ENCODE results near the gene RNU6-9.

Gene RNU6-9

DNA sequence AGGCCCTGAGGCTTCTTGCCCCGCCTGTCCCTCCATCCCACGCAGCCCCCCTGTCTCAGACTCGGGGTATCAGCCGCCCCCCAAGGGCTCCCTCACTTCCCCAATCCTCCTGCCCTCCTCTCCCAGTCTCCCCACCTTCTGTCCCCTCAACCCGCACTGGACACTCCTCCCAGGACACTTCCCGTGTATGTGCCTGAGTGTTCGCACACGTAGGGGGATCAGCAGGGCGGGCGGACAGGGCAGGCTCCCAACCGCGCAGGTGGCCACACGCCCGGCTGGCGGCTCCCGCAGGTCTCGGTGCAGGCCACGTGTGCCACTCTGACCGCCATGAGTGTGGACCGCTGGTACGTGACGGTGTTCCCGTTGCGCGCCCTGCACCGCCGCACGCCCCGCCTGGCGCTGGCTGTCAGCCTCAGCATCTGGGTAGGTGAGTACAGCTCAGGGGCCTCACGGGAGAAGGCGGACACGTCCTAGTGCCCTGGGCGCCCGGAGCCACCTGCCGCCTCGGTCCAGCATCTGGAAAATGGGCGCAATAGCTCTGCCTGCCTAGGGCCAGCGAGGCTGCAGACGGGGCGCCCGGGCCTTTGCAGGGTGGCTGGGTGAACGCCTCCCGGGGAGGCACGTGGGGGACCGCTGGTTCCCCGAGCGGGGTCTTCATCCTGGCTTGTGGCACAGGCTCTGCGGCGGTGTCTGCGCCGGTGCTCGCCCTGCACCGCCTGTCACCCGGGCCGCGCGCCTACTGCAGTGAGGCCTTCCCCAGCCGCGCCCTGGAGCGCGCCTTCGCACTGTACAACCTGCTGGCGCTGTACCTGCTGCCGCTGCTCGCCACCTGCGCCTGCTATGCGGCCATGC lies 26.1 kb downstream of the RNU6-9 start:
- no peak for DNase-seq

DNA sequence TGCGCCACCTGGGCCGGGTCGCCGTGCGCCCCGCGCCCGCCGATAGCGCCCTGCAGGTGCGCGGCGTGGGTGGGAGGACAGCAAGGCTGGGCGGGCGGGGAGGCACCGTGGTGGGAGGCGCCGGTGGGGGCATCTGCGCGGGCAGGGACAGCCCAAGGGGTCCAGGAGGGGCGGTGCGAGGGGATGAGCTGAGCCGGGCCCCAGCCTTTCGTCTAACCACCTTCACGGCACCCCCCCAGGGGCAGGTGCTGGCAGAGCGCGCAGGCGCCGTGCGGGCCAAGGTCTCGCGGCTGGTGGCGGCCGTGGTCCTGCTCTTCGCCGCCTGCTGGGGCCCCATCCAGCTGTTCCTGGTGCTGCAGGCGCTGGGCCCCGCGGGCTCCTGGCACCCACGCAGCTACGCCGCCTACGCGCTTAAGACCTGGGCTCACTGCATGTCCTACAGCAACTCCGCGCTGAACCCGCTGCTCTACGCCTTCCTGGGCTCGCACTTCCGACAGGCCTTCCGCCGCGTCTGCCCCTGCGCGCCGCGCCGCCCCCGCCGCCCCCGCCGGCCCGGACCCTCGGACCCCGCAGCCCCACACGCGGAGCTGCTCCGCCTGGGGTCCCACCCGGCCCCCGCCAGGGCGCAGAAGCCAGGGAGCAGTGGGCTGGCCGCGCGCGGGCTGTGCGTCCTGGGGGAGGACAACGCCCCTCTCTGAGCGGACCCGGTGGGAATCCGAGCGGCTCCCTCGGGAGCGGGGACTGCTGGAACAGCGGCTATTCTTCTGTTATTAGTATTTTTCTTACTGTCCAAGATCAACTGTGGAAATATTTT lies 27.0 kb downstream of the RNU6-9 start:
- DNase-seq, result no peak

DNA sequence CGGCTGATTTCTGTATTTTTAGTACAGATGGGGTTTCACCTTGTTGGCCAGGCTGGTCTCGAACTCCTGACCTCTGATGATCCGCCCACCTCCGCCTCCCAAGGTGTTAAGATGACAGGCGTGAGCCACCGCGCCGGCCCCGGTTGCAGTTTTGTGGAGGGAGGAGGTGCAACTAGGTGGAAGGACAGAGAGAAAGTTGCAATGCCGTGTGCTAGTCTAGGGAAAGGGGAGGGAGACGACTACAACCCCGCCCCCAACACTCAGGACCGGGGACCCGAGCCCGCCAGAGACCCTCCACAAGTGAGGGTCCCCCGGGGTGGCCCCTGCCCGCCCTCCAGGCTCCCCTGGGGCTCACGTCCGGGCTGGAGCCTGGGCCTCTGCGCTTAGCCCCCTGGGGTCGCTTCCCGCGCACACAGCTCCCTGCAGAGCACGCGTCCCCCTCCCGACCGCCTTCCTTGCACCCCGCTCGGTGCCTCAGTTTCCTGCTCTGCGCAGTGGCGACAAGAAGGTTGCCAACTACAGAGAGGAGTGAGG lies 31.3 kb downstream of the RNU6-9 start:
- no peak for DNase-seq

DNA sequence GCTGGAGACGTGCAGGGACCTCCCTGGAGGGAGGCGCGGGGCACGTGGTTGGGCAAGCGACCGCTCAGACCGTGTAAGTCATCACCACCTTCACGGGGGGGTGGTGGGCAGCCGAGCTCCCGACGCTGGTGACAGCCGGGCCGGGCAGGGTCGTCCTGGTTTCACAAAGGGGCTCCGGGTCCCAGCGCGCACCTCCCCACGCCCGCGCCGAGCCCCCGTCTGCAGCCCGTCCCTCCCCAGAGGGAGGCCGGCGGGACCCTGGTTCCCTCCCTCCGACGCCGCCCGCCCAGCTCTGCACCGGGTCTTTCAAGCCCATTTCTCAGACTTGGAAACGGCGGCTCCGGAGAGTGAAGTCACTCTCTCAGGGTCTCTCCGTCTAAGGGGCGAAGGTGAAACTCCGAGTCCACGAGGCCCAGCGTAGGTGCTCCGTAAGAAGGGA lies 31.8 kb downstream of the RNU6-9 start:
- no peak for DNase-seq

DNA sequence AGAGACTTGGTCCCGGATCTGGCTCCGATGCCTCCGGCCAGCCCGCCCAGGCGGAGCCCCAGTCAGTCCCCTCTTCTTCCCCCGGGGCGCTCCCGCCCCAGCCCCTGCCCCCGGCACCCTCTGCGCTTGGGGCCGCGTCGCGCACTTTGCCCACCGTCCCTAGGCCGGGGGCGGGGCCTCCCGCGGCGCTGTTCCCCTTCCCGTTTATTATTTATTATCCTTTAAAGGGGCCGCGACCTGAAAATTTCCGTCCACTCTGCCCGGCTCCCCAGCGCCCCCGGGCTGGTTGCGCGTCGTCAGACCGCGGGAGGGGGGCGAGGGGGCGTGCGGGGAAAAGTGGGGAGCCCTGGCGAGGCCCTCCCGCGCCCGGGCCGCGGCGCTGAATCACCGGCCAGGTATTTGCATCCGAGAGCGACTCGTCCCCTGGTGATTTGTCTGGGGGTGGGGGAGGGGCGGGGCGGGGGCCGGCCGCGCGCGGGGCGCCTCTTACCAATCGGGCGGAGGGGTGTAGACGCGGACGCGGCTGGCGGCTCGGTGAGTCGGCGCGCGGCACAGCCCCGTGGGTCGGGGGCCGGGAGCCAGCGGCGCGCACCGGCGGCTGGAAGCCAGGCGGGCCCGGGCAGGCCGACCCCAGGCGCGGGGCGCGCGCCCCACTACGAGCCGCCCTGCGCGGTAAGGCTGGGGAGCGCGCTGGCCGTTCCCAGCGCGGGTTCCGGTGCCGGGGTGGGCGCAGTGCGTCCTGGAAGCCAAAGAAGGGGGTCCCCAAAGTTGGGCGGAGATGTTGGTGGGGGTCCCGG lies 32.4 kb downstream of the RNU6-9 start, which contains the start of gene ARID3A:
ARID3A (plus strand) TSS at position 510 of the 797 bp plus-strand sequence. CDS start 3,494 bp downstream, outside the sequence.
- peak; percentile 88 for DNase-seq

DNA sequence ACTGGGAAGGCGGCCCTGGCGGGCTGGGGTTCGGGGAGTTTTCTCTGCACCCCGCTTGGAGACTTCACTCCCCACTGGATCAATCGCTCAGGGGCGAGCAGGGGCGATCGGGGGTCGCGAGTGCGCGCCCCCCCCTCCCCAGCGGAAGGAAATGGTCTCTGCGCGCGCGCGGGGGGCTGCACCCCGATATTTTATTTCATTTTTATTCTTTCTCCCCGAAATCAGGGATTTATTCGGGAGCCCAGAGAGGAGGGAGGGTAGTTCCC lies 33.0 kb downstream of the RNU6-9 start:
- DNase-seq, result no peak

DNA sequence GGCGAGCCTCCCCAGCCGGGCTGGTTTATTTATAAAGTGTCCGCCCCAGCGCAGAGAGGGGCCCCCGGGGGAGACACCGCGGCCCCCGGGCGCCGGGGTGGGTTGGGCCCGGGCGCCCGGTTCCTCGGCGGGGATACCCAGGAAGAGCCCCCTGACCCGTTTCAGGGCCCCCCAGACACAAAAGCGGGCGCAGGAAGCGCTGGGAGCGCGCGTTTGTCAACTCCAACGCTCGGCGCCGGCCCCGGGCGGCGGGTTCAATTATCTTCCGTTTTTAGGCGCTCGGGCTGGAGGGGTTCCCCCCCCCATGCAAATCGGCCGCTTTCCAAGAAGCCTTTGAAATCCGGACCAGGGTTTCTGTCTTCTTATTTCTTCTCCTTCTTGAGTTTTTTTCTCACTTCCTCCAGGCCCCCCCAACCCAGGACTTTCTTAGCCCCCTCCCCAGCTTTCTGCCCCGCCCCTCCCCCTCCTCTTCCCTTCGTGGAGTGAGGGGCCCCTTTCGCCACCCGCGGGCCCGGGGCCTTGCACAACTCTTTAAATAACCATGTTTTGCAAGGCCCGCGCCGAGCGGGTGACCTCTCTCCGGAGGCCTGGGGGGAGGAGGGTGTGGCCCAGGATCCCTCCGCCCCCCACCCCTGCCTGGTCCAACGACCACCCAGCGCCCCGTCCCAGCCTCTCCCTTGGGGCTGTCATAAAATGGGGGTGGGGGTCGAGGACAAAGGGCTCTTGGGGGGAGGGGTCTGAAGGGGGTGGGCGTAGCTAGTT lies 33.5 kb downstream of the RNU6-9 start:
- peak; percentile 69 for DNase-seq

DNA sequence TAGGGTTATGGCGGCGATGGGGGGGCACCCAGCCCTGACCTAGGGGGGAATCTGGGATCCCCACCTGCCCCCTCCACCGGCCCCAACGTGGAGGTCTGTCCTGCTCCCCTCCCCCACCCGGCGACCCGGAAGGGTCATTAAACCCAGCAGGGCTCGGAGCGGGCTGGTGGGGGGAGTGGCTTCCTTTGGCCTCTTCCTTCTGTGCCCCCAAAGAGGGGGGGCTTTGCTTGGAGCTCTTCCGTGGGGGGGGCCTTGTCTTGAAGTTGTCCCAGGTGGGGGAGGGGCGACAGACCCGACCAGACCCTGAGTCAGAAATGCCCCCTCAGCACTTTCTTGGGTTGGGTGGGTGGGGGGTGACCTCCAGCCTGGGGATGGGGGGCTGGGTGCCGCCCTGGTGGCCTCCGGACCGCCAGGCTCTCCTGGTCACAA lies 34.1 kb downstream of the RNU6-9 start:
- peak; percentile 46 for DNase-seq

DNA sequence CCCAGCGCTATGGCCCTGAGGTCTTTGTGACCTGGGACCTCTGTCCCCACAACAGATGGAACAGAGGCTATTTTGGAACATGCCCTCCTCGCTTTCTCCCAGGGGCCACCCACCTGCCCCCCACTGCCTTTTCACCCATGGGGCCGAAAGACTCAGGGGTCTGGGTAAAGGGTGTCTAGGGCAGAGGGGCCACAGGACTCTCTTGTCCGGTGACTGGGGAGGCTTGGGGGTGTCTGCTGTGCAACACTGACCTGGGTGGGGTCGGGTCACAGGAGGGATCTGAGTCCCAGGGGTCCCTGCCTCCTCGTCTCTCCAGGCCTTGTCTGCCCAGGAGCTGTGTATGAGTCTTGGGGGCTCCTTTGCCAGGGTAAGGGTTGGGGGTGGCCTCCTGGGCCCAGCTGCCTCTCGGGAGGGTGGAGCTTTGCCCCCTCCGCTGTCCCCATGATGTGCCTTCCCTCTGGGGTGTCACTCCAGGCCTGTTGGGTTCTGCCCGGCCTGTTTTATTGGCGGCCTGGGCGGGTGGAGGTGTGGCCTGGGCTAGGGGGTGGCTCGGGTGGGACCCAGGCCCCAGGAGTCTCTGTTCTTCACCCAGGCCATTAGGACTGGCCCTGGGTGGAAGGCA lies 34.6 kb downstream of the RNU6-9 start:
- no peak for DNase-seq

DNA sequence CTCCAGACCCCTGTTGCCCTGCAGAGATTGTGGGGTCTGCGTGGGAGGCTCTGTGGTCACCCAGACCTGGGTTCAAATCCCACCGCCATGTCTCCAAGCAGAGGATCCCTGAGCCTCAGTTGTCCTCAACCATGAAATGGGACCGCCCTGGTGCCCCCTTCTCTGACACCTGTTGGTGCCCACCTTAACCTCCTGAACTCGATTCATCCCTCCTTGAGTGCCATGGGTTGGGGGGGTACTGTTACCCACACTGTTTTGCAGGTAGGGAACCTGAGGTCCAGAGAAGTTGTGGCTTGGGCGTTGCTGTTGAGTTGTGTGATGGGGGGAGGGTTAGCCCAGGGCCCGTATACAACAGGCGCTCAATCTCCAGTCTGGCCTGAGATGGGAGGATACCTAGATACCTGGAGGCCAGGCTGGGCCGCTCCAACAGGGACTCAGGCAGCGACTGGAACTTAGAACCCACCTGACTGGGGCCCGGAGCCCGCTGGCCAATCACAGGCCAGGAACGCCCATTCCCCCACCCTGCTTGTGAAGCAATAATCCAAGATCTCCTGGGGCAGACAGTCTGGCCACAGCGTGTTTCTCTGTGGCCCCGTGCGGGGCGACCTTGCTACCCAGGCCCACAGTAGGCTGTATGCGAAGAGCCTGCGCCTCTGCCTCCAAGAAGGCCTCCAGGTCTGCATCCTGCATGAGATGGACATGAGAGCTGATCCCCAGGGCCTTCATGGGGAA lies 35.4 kb downstream of the RNU6-9 start:
- DNase-seq, result no peak

DNA sequence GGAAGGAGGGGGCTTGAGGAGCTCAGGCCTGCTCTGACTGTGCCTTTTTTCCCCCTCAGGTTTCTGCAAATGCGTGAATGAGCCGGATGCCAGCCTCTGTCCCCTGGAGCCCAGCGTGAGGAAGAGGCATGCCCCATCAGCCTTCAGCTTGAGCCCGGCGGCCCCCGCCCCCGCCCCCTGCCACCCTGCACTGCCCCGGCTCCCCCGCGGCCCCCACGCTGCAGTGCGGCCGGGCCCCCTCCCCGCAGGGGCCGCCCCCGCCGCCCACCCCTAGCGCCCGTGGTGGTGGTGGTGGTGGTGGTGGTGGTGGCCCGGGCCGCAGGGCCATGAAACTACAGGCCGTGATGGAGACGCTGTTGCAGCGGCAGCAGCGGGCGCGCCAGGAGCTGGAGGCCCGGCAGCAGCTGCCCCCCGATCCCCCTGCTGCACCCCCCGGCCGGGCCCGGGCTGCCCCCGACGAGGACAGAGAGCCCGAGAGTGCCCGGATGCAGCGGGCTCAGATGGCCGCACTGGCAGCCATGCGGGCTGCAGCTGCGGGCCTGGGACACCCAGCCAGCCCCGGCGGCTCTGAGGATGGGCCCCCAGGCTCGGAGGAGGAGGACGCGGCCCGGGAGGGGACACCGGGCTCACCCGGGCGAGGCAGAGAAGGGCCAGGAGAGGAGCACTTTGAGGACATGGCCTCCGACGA lies 36.1 kb downstream of the RNU6-9 start:
- no peak for DNase-seq

DNA sequence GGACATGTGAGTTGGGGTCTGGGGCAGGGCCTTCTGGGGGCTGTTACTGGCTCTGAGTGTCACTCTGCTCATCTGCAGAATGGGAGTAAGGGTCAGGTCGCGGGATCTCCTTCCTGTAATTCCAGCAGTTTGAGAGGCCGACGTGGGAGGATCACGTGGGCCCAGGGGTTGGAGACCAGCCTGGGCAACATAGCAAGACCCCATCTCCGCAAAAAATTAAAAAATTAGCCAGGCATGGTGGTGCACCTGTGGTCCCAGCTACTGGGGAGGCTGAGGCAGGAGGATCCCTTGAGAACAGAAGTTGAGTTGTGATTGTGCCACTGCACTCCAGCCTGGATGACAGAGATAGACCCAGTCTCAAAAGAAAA lies 36.6 kb downstream of the RNU6-9 start:
- no peak for DNase-seq

DNA sequence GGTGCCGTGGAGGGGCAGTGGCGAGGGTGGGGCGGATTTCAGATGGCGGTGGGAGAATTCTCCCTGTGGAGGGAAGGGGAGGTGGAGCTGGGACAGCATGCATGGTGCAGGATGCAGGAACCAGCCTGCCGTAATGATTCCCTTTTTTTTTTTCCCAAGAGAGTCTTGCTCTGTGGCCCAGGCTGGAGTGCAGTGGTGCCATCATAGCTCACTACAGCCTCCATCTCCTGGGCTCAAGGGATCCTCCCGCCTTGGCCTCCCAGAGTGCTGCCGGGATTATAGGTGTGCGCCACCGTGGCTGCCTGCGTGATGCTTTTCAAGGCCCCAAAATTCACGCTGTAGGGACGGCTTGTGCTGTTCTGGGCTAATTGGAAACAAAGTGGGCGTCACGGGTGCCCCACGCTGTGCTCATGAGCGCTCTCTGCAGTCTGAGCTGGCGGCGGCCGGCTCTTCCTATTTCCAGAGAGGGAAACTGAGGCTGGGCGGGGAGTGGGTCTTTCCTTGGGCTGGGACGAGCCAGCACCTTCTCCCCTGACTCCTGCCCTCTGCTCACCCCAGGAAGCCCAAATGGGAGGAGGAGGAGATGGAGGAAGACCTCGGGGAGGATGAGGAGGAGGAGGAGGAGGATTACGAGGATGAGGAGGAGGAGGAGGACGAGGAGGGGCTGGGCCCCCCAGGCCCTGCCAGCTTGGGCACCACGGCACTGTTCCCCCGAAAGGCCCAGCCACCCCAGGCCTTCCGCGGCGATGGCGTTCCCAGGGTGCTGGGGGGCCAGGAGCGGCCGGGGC lies 38.8 kb downstream of the RNU6-9 start:
- DNase-seq, result no peak

DNA sequence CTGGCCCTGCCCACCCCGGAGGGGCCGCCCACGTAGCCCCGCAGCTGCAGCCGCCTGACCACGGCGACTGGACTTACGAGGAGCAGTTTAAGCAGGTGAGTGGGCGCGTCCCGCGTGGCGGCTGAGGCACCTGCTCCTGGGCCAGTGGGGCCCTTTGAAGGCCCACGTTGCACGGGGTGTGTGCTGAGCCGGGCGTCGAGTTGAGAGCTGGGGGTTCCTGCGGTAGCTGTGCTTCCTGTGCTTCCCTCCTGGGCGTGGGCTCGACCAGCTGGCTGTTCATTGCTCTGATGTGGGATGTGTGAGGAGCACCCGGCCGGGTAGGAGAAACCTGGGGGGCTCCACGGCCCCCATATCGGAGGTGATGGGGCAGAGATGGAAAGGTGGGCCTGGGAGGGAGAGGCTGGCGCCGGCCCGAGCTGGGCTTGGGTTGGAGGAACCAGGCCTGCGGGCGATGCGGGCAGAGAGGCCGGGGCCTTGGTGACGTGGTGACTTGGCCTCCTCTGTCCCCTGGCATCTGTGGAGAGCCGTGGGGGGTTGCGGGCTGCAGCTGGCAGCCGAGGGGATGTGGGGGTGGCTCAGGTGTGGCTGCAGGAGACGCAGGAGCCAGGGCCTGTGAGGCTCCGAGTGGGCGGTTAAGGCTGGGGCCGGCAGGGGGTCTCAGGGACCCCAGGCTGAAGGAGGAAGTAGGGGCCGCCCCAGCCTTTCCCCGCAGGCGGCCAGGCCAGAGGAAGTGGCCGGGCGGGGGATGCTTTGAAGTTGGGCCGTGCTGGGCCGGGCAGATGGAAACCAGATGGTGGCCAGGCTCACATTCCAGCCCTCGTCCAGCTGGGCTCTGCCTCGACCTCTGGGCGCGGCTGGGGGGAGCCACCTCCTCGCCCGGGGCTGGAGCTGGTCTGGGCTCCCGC lies 39.6 kb downstream of the RNU6-9 start:
- peak; percentile 86 for DNase-seq

DNA sequence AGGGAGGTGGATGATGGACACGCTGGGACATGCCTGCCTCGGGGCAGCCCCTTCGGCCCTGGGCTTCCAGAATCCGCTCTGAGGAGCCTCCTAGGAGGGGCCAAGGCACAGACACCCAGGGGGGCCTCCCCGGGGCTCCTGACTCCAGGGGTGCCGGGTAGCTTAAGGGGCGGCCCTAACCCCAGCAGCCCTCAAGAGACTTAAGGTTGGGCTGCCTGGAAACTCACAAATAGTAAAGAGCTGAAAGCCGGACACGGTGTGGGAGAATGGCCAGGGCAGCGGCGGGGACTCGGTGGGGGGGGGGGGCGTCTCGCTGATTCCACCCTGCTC lies 40.2 kb downstream of the RNU6-9 start:
- no peak for DNase-seq

DNA sequence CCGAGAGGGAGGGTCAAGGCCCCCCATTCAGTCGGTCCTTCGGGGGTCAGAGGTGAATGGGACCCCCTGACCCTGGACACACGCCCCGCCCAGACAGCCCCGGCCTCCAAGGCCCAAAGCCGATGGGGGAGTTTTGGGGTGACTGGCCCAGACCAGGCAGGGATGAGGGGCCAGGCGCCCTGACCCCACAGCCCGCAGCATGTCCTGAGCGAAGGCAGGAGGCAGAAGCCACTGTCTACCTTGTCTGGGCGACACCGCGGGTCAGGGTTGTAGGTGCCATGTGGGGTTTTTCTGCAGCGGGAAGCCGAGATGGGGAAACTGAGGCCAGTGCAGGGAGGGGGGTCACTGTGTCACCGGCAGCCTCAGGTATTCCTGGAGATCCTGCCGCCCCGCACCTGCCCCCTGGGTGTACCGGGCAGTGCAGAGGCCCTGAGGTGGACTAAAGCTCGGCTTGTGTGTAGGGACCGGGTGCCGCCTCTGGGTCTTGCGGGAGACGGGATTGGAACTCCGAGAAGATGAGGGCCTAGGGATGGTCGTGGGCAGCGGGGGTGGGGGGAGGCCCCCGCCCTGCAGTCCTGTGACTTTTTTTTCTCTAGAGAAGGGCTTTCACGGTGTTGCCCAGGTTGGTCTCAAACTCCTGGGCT lies 41.0 kb downstream of the RNU6-9 start:
- DNase-seq, result no peak

DNA sequence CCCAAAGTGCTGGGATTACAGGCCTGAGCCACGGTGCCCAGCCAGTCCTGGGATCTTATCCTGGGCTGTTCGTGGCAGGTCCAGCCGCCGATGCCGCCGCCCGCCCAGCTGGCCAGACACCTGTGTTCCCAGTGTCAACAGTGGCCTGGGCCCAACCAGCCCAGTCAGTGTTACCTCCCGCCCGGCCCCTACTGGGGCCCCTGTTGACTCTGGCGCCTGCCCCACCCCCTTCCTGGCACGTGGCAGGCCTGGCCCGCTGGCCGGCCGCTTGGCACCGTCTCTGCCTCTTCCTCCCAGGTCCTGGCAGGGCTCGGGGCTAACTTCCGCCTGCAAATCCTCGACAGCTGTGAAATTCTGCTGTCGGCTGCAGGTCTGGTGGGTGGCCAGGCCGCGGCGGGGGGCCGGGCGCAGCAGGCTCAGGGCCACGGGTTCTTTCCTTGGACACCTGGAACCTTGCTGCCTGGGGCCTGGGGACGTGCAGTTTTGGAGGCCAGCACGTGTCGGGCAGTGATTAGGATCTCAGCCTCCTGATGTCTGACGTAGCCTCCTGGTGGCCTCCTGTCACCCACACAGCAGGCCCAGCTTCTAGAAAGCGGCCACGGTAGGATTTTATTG lies 41.7 kb downstream of the RNU6-9 start:
- peak; percentile 93 for DNase-seq

DNA sequence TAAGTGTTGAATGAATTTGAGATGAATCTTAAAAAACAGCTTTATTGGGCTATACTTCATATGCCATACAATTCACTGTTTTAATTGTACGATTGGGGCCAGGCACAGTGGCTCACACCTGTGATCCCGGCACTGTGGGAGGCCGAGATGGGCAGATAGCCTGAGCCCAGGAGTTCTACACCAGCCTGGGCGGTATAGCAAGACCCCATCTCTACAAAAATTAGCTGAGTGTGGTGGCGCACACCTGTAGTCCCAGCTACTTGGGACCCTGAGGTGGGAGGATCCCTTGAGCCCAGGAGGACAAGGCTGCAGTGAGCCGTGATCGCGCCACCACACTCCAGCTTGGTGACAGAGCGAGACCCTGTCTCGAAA lies 42.9 kb downstream of the RNU6-9 start:
- no peak for DNase-seq

Data from femur (tissue), 1 donor.